Gastrocnemius medialis (tissue), 4 donors: Measurements from ENCODE around the gene MGME1. TPM values are rescaled to one million over a fixed set of nuclear protein-coding genes. Genes with fewer than 3 reads are reported as not detected.

Source experiments
- ATAC-seq, 2 donors: fragments of 150-250 bp; one replicate each; pipeline ENCODE4 v1.9.1; 2016
- DNase-seq, 2 donors: peaks; one replicate each; pipeline ENCODE4 v3.0.0-alpha.2; 2019
- H3K27ac ChIP-seq, 4 donors: fragments of 200-600 bp; sonication (generic); 1 replicate in 1 of 4; 2 replicates in 3 of 4; pipeline ENCODE4 v1.5.1; 2016 to 2018; ENCODE audit warnings: mild to moderate bottlenecking in 2 of 4, moderate library complexity in 1 of 4
- H3K27me3 ChIP-seq, 3 donors: fragments of 200-600 bp; sonication (generic) in 2 of 3; 1 replicate in 1 of 3; 2 replicates in 2 of 3; pipeline versions ENCODE4 v1.5.1 to v1.6.0; 2016 to 2019; ENCODE audit warnings: mild to moderate bottlenecking in 1 of 3, moderate library complexity in 1 of 3
- H3K36me3 ChIP-seq, 2 donors: fragments of 200-600 bp; sonication (generic) in 1 of 2; one replicate each; pipeline ENCODE4 v1.5.1; 2017 to 2018
- H3K4me1 ChIP-seq, 2 donors: fragments of 200-600 bp; sonication (generic) in 1 of 2; one replicate each; pipeline ENCODE4 v1.5.1; 2016 to 2017; ENCODE audit warnings: mild to moderate bottlenecking in 2 of 2
- H3K4me3 ChIP-seq, 4 donors: fragments of 200-600 bp; sonication (generic) in 3 of 4; 1 replicate in 1 of 4; 2 replicates in 3 of 4; pipeline ENCODE4 v1.5.1; 2016 to 2019; ENCODE audit warnings: mild to moderate bottlenecking in 2 of 4
- H3K9me3 ChIP-seq, 3 donors: fragments of 200-600 bp; sonication (generic) in 2 of 3; 1 replicate in 1 of 3; 2 replicates in 2 of 3; pipeline ENCODE4 v1.5.1; 2016 to 2019
- CTCF ChIP-seq, 5 experiments: fragments of 450-650 bp in 3 of 5; fragments of 200-600 bp in 2 of 5; sonication (generic) in 2 of 5; IDR thresholded peaks in 4 of 5; conservative IDR thresholded peaks in 1 of 5; 1 replicate in 4 of 5; 2 replicates in 1 of 5; pipeline ENCODE4 v1.5.1; 2016 to 2019; ENCODE audit warnings: antibody characterized with exemption in 5 of 5, mild to moderate bottlenecking in 3 of 5, moderate library complexity in 3 of 5
- POLR2A ChIP-seq, 2 donors: fragments of 450-650 bp; IDR thresholded peaks; one replicate each; pipeline ENCODE4 v1.6.1; 2017; ENCODE audit warnings: antibody characterized with exemption in 2 of 2, mild to moderate bottlenecking in 2 of 2, moderate library complexity in 2 of 2
- in situ Hi-C, 4 donors: fragments of 200-750 bp; cut with MboI; loops; one replicate each; pipeline versions ENCODE4 v1.15.0 to v1.8.0; 2017; ENCODE audit warnings: low sequenced_read_pairs in 4 of 4
- intact Hi-C: fragments of 100-400 bp; cut with DNase I; formaldehyde crosslinking; loops from one replicate; pipeline ENCODE4 v1.15.1; 2023; ENCODE audit warnings: low total_unique reads
- total RNA-seq, 4 donors: library from RNA; depleted of rRNA; stranded (reverse); fragments of >200 nt; gene quantifications; one replicate each; pipeline versions ENCODE4 v1.1.0 to v1.2.3, GENCODE V29; 2016

Gene MGME1
- total RNA-seq, 4 donors from 2014 or later: 5.2 to 9.1 (median 7.2) TPM

GRCh38 chr20:18005170-18005989 is 36.6 kb downstream of the MGME1 start:
- H3K4me1 ChIP-seq: peaks cover 0 to 5% of the 10 kb centered on the region in 2 donors
- TF ChIP-seq POLR2A (IDR thresholded peaks at IDR 0.05) (no peak), CTCF (IDR thresholded peaks at IDR 0.05 in 4 of 5, conservative IDR thresholded peaks at IDR 0.05 in 1 of 5) (no peak)
- intact Hi-C loops: no loop called here
- DNase-seq (no peak), ATAC-seq (no peak)
- H3K36me3 ChIP-seq: no peaks in the 10 kb centered on the region
- peak overlapping the region in 2 of 4 donors; percentile 28 to 46 for H3K27ac ChIP-seq
- no peaks in the 10 kb centered on the region for H3K9me3 ChIP-seq
- in situ Hi-C loops: no loop called here
- H3K4me3 ChIP-seq: no peak overlapping the region
- no peaks in the 10 kb centered on the region for H3K27me3 ChIP-seq

GRCh38 chr20:18005990-18006364 is 37.2 kb downstream of the MGME1 start:
- in situ Hi-C loops: no loop called here
- ATAC-seq (no peak), DNase-seq (no peak)
- no peaks in the 10 kb centered on the region for H3K9me3 ChIP-seq
- no peaks in the 10 kb centered on the region for H3K36me3 ChIP-seq
- H3K27me3 ChIP-seq: no peaks in the 10 kb centered on the region
- intact Hi-C loops: no loop called here
- no peak overlapping the region for H3K27ac ChIP-seq
- peaks cover 0 to 5% of the 10 kb centered on the region in 2 donors for H3K4me1 ChIP-seq
- no peak overlapping the region for H3K4me3 ChIP-seq
- TF ChIP-seq POLR2A (IDR thresholded peaks at IDR 0.05) (no peak), CTCF (IDR thresholded peaks at IDR 0.05 in 4 of 5, conservative IDR thresholded peaks at IDR 0.05 in 1 of 5) (no peak)

GRCh38 chr20:18006684-18007083 is 37.9 kb downstream of the MGME1 start:
- Histone ChIP-seq H3K4me1 (peaks cover 0 to 5% of the 10 kb centered on the region in 2 donors), H3K27me3 (no peaks in the 10 kb centered on the region), H3K27ac (no peak overlapping the region), H3K36me3 (no peaks in the 10 kb centered on the region), H3K9me3 (no peaks in the 10 kb centered on the region), H3K4me3 (no peak overlapping the region)
- DNase-seq (no peak), ATAC-seq (no peak)
- in situ Hi-C loops: no loop called here
- intact Hi-C loops: no loop called here
- no peak for TF ChIP-seq POLR2A (IDR thresholded peaks at IDR 0.05)
- TF ChIP-seq CTCF (IDR thresholded peaks at IDR 0.05 in 4 of 5, conservative IDR thresholded peaks at IDR 0.05 in 1 of 5): no peak

- DNase-seq (no peak), ATAC-seq (no peak)
- no peaks in the 10 kb centered on the region for H3K36me3 ChIP-seq
- no peaks in the 10 kb centered on the region for H3K9me3 ChIP-seq
- intact Hi-C loops (no loop called here), in situ Hi-C loops (no loop called here)
- no peaks in the 10 kb centered on the region for H3K27me3 ChIP-seq
- H3K4me1 ChIP-seq: peaks cover 0 to 5% of the 10 kb centered on the region in 2 donors
- H3K4me3 ChIP-seq: no peak overlapping the region
- TF ChIP-seq CTCF (IDR thresholded peaks at IDR 0.05 in 4 of 5, conservative IDR thresholded peaks at IDR 0.05 in 1 of 5) (no peak), POLR2A (IDR thresholded peaks at IDR 0.05) (no peak)
- no peak overlapping the region for H3K27ac ChIP-seq
These were observed 38.9 kb downstream of the MGME1 start for GRCh38 chr20:18007534-18008292.
